Fibroblast of the aortic adventitia (primary cell): ENCODE data around the gene HSPA1B. TPM values are rescaled to one million over a fixed set of nuclear protein-coding genes. Genes with fewer than 3 reads are reported as not detected.
"Not testable (repeated sequence)": the region's sequence is repeated elsewhere in the genome, so short reads cannot be mapped to it uniquely, and the experiment has no call there.

Source experiments
- DNase-seq: peaks from one replicate; pipeline ENCODE4 v3.0.0-alpha.2; 2010; ENCODE audit warnings: low read depth
- H3K4me3 ChIP-seq: 2 replicates; pipeline ENCODE4 v1.5.1; 2011; ENCODE audit warnings: low read depth, mild to moderate bottlenecking, control low read depth, low read length, moderate library complexity
- CTCF ChIP-seq: IDR thresholded peaks from 2 replicates; pipeline ENCODE4 v1.5.1; 2011; ENCODE audit warnings: mild to moderate bottlenecking, low read length, control low read depth, inconsistent platforms; ENCODE audit not compliant: insufficient read depth
- total RNA-seq: library from RNA; depleted of rRNA; stranded (reverse); fragments of >200 nt; gene quantifications from 2 replicates; pipeline ENCODE4 v1.2.3, GENCODE V29; 2012; ENCODE audit warnings: low replicate concordance

The HSPA1B gene
- total RNA-seq, 1 donor: 112 TPM

DNA sequence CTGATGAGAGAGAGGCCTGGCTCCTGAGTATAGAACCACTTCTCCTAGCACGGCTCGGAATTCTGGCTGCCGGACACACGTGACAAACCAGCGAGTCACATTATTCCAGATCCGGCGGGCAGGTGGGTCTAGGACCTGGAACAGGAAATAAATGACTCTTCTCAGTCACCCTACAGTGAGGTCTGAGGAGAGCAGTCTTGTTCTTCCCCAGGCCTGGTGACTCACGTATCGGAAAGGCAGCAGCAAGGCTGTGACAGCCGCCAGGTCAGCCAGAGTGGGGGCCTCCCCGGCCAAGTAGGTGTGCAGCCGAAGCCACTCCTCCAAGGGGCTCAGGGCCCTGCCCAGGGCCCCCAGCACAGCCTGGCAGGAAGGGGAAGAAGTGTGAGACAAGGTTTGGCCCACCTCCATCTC lies 34.8 kb upstream of the HSPA1B start:
- no peak for DNase-seq
- no peak overlapping the region for H3K4me3 ChIP-seq
- no peak for TF ChIP-seq CTCF

- peak overlapping the region; percentile 94 for H3K4me3 ChIP-seq
- not testable (repeated sequence) for DNase-seq
Observed at GRCh38 chr6:31793927-31794245, 33.7 kb upstream of the HSPA1B start.

- DNase-seq: peak; percentile 52
- peak overlapping the region; percentile 94 for H3K4me3 ChIP-seq
- no peak for TF ChIP-seq CTCF
Observed at GRCh38 chr6:31794294-31794865, 33.2 kb upstream of the HSPA1B start.

- DNase-seq: no peak
Observed at GRCh38 chr6:31794866-31795615, 32.5 kb upstream of the HSPA1B start.

GRCh38 chr6:31795616-31796298 lies 31.8 kb upstream of the HSPA1B start, which contains the start of gene VARS1:
VARS1 (minus strand) TSS chr6:31795752; CDS start chr6:31795217, 535 bp downstream.
- peak within 1 kb of the TSS; percentile 94 for H3K4me3 ChIP-seq
- TF ChIP-seq CTCF: peak; percentile 68
- peak; percentile 87 for DNase-seq

More at GRCh38 chr6:31794866-31795615, 32.5 kb upstream of the HSPA1B start:
- H3K4me3 ChIP-seq: peak overlapping the region; percentile 94
- no peak for TF ChIP-seq CTCF

DNA sequence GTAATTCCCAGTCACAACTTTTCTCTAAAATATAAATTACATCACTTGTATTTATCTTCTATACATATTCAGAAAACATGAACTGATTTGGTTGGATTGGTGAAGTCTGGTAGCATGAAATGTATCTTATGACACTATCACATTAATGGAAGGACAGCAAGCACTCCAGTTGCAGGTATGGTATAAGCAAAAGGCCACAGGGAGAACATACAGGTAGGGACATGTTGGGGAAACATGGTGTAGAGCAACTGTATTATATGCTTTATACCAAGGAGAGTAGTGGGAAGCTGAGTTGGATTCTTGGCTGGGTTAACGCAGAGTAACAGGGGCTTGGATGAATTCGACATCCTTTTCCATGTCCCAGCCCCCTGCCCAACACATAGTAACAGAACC lies 30.5 kb upstream of the HSPA1B start:
- no peak for DNase-seq
- no peak for TF ChIP-seq CTCF
- H3K4me3 ChIP-seq: no peak overlapping the region

DNA sequence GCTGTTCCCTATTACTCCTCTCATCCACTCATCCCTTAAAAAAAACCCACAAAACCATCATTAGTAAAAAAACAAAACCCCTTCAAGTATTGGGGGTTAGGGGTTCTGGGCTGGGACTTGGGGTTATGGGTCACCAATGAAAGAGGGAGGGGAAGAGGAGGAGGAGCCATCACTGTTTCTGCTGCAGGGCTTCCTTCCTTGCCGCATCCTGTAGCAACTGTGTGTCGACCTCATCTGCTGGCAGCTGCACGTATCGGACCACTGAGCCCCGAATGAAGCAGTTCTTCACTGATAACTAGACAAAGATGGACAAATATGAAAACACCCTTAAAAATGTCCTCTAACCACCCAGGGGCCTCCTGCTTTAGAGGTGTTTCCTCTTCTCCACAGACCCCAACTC lies 29.9 kb upstream of the HSPA1B start:
- DNase-seq: no peak
- no peak for TF ChIP-seq CTCF
- H3K4me3 ChIP-seq: no peak overlapping the region
